ENCODE data around the gene DAZAP1. TPM values are rescaled to one million over a fixed set of nuclear protein-coding genes. Genes with fewer than 3 reads are reported as not detected.

Gene DAZAP1
- total RNA-seq, 1 experiment from 2014 or later, result 165 TPM

DNA sequence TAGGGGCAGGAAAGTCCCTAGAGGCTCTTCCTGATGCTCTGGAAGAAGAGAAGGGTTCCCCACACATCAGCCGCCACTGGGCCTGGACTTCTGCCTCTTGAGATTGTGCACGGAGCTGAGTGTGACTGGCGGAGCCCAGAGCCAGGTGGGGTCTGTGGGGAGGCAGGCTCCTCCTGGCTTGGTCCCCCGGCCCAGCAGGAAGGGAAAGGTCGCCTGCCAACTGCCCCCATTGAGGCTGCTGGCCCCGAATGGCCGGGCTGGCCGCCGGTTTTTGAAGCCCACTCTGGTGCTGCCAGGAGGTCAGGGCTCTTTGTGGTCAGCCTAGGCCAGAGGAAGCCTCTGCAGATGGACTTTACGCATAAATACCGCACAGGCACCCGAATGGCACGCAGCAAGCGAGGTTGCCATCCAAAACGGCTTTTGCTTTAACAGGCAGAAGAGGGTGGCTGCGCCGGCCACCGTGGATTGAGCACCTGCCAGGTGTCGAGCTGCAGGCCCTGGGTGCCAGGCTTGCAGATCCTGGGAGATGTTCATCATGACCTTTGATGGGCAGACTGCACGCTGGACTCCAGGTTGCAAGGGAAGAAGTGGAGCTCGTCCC lies 5.0 kb downstream of the DAZAP1 start:
- H3K4me1 Mint-ChIP-seq (ENCODE audit: low read depth, unreplicated experiment), result peaks cover 25% of the 10 kb centered on the region
- no peak overlapping the region for H3K27ac Mint-ChIP-seq (ENCODE audit: unreplicated experiment)
- no peak for DNase-seq
- H3K27me3 Mint-ChIP-seq (ENCODE audit: insufficient read depth, unreplicated experiment), result no peaks in the 10 kb centered on the region
- Histone ChIP-seq H3K9me3 (no peaks in the 10 kb centered on the region), H3K4me3 (ENCODE audit: low read depth, low read length) (no peak overlapping the region), H3K4me1 (peaks cover 30% of the 10 kb centered on the region), H3K36me3 (ENCODE audit: control insufficient read depth, insufficient read depth, low read length) (peaks cover 3% of the 10 kb centered on the region), H3K27me3 (replicated peaks; ENCODE audit: control insufficient read depth, insufficient read depth, low read length) (no peaks in the 10 kb centered on the region)
- peaks cover 62% of the 10 kb centered on the region for H3K36me3 Mint-ChIP-seq (ENCODE audit: insufficient read depth, unreplicated experiment)
- CTCF ChIA-PET, result no interaction called here
- H3K9me3 Mint-ChIP-seq (ENCODE audit: unreplicated experiment), result no peaks in the 10 kb centered on the region
- TF ChIP-seq, protein P1, sequence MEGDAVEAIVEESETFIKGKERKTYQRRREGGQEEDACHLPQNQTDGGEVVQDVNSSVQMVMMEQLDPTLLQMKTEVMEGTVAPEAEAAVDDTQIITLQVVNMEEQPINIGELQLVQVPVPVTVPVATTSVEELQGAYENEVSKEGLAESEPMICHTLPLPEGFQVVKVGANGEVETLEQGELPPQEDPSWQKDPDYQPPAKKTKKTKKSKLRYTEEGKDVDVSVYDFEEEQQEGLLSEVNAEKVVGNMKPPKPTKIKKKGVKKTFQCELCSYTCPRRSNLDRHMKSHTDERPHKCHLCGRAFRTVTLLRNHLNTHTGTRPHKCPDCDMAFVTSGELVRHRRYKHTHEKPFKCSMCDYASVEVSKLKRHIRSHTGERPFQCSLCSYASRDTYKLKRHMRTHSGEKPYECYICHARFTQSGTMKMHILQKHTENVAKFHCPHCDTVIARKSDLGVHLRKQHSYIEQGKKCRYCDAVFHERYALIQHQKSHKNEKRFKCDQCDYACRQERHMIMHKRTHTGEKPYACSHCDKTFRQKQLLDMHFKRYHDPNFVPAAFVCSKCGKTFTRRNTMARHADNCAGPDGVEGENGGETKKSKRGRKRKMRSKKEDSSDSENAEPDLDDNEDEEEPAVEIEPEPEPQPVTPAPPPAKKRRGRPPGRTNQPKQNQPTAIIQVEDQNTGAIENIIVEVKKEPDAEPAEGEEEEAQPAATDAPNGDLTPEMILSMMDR (IDR thresholded peaks at IDR 0.05; ENCODE audit: insufficient read depth in 1 of 2, low read depth in 1 of 2, low read length in 1 of 2, severe bottlenecking in 1 of 2, unreplicated experiment in 1 of 2), result no peak
- no TSS peak for BruUV-seq (replicated peaks)
- H3K4me3 Mint-ChIP-seq (ENCODE audit: unreplicated experiment), result no peak overlapping the region
- intact Hi-C loops (cut with micrococcal nuclease; ENCODE audit: unreplicated experiment), result no loop called here
- POLR2A ChIA-PET, result no interaction called here

DNA sequence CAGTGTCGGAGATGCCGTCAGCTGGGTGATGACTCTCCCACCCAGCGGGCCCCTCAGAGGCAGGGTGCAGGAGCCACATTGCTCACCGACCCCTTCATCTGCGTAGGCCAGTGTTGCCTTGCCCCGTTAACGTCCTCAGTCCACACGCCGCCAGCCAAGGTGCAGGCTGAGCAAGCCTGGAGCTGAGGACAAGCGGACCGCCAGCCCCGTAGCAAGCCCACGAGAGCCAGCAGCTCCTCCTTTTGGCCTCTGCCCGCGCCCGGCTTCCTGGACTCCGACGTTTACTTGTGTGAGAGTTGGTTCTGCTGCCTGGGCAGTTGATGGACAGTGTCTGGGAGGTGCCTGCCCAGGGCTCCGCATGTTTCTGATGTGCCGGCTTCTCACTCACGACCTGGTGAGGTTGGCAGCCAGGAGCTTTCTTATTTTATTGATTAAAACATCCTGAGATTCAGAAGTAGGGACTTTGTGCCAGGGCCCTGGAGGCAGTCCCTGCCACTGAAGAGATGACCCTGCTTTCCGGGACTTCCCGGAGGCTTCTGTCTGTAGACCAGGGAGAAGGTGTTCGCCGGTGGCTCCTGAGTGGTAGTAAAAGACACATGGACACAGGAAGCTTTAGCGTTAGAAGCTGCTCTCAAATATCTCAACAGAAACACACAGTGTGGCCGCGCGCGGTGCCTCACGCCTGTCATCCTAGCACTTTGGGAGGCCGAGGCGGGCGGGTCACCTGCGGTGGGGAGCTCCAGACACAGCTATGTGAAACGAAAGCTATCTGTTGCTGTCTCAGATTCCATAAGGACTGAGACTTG lies 5.8 kb downstream of the DAZAP1 start:
- H3K36me3 ChIP-seq (ENCODE audit: control insufficient read depth, insufficient read depth, low read length), result peaks cover 3% of the 10 kb centered on the region
- TF ChIP-seq, protein P1 (IDR thresholded peaks at IDR 0.05; ENCODE audit: insufficient read depth in 1 of 2, low read depth in 1 of 2, low read length in 1 of 2, severe bottlenecking in 1 of 2, unreplicated experiment in 1 of 2), result no peak
- no peaks in the 10 kb centered on the region for H3K27me3 Mint-ChIP-seq (ENCODE audit: insufficient read depth, unreplicated experiment)
- no peaks in the 10 kb centered on the region for H3K9me3 ChIP-seq
- H3K9me3 Mint-ChIP-seq (ENCODE audit: unreplicated experiment), result no peaks in the 10 kb centered on the region
- no peak overlapping the region for H3K4me3 Mint-ChIP-seq (ENCODE audit: unreplicated experiment)
- H3K27me3 ChIP-seq (replicated peaks; ENCODE audit: control insufficient read depth, insufficient read depth, low read length), result no peaks in the 10 kb centered on the region
- H3K36me3 Mint-ChIP-seq (ENCODE audit: insufficient read depth, unreplicated experiment), result peaks cover 70% of the 10 kb centered on the region
- no peak for DNase-seq
- CTCF ChIA-PET, result no interaction called here
- intact Hi-C loops (cut with micrococcal nuclease; ENCODE audit: unreplicated experiment), result no loop called here
- BruUV-seq (replicated peaks), result no TSS peak
- H3K4me1 ChIP-seq, result peaks cover 30% of the 10 kb centered on the region
- H3K4me1 Mint-ChIP-seq (ENCODE audit: low read depth, unreplicated experiment), result peaks cover 25% of the 10 kb centered on the region
- H3K27ac Mint-ChIP-seq (ENCODE audit: unreplicated experiment), result no peak overlapping the region
- POLR2A ChIA-PET, result no interaction called here
- no peak overlapping the region for H3K4me3 ChIP-seq (ENCODE audit: low read depth, low read length)

DNA sequence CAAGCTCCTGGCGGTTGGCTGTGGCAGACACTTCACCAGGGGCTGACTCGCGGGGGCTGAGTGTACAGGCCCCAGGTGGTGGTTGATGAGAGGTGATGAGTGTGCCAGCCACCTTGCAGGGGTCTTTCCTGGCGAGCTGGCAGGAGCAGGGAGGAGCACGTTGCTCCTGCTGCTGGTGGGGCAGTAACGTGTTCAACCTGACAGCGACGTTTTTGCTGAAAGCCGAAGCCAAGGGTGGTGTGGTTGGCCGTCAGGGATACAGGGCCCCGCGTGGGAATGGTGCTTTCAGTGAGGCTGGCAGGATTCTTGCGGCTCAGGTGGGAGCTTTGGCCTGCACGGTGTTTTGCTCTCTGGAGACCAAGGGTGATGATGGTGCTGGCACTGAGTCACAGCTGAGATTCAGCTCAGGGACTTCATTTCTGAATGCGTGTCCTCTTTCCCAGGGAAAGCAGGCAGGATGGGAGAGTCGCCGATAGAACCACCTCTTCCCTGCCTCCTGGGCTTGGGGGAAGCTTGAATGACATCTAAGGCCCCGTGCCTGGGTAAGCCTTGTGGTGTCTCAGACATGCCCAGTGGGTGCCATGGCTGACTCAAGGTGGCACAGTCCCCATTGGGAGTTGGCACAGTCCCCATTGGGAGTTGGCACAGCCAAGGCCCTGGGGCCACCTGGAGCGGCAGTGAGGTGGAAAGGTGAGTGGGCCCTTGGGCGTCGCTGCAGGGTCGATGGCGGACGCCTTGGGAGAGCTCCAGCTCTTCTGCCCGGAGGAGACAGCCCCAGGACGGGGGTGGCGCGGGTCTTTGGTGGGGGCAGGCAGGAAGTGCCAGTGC lies 8.8 kb downstream of the DAZAP1 start:
- Histone ChIP-seq H3K36me3 (ENCODE audit: control insufficient read depth, insufficient read depth, low read length) (peaks cover 3% of the 10 kb centered on the region), H3K27me3 (replicated peaks; ENCODE audit: control insufficient read depth, insufficient read depth, low read length) (no peaks in the 10 kb centered on the region), H3K4me1 (peaks cover 18% of the 10 kb centered on the region), H3K4me3 (ENCODE audit: low read depth, low read length) (no peak overlapping the region), H3K9me3 (no peaks in the 10 kb centered on the region)
- ChIA-PET CTCF (no interaction called here), POLR2A (no interaction called here)
- TF ChIP-seq, protein P1 (IDR thresholded peaks at IDR 0.05; ENCODE audit: insufficient read depth in 1 of 2, low read depth in 1 of 2, low read length in 1 of 2, severe bottlenecking in 1 of 2, unreplicated experiment in 1 of 2), result no peak
- no peaks in the 10 kb centered on the region for H3K27me3 Mint-ChIP-seq (ENCODE audit: insufficient read depth, unreplicated experiment)
- peaks cover 73% of the 10 kb centered on the region for H3K36me3 Mint-ChIP-seq (ENCODE audit: insufficient read depth, unreplicated experiment)
- intact Hi-C loops (cut with micrococcal nuclease; ENCODE audit: unreplicated experiment), result no loop called here
- H3K4me3 Mint-ChIP-seq (ENCODE audit: unreplicated experiment), result no peak overlapping the region
- no TSS peak for BruUV-seq (replicated peaks)
- peaks cover 7% of the 10 kb centered on the region for H3K4me1 Mint-ChIP-seq (ENCODE audit: low read depth, unreplicated experiment)
- DNase-seq, result no peak
- H3K9me3 Mint-ChIP-seq (ENCODE audit: unreplicated experiment), result no peaks in the 10 kb centered on the region
- peak overlapping the region; percentile 86 for H3K27ac Mint-ChIP-seq (ENCODE audit: unreplicated experiment)

All from Caco-2 (cell line).